ENCODE results near the gene YWHAE.
"Not testable (repeated sequence)": the region's sequence is repeated elsewhere in the genome, so short reads cannot be mapped to it uniquely, and the experiment has no call there.

DNA sequence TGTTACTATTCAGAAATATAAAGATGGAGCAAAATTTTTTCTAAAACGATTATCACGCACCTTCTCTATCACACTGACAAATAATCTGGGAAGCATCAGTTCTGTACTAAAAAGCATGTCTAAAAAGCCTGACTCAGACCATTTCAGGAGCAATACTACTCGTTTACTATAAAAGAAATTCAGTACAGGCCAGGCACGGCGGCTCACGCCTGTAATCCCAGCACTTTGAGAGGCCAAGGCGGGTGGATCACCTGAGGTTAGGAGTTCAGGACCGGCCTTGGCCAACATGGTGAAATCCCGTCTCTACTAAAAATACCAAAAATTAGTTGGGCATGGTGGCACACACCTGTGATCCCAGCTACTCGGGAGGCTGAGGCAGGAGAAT is 21.6 kb downstream of the YWHAE start:
- TF ChIP-seq, protein P1, sequence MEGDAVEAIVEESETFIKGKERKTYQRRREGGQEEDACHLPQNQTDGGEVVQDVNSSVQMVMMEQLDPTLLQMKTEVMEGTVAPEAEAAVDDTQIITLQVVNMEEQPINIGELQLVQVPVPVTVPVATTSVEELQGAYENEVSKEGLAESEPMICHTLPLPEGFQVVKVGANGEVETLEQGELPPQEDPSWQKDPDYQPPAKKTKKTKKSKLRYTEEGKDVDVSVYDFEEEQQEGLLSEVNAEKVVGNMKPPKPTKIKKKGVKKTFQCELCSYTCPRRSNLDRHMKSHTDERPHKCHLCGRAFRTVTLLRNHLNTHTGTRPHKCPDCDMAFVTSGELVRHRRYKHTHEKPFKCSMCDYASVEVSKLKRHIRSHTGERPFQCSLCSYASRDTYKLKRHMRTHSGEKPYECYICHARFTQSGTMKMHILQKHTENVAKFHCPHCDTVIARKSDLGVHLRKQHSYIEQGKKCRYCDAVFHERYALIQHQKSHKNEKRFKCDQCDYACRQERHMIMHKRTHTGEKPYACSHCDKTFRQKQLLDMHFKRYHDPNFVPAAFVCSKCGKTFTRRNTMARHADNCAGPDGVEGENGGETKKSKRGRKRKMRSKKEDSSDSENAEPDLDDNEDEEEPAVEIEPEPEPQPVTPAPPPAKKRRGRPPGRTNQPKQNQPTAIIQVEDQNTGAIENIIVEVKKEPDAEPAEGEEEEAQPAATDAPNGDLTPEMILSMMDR (conservative IDR thresholded peaks at IDR 0.05; ENCODE audit: low read depth, low read length), result not testable (repeated sequence)
- TF ChIP-seq, protein P2, sequence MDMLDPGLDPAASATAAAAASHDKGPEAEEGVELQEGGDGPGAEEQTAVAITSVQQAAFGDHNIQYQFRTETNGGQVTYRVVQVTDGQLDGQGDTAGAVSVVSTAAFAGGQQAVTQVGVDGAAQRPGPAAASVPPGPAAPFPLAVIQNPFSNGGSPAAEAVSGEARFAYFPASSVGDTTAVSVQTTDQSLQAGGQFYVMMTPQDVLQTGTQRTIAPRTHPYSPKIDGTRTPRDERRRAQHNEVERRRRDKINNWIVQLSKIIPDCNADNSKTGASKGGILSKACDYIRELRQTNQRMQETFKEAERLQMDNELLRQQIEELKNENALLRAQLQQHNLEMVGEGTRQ (IDR thresholded peaks at IDR 0.05; ENCODE audit: low read depth, low read length), result not testable (repeated sequence)
- not testable (repeated sequence) for TF ChIP-seq POLR2A, MAFK, CEBPB (IDR thresholded peaks at IDR 0.05; ENCODE audit: low read depth, low read length)
- TF ChIP-seq, protein P3, sequence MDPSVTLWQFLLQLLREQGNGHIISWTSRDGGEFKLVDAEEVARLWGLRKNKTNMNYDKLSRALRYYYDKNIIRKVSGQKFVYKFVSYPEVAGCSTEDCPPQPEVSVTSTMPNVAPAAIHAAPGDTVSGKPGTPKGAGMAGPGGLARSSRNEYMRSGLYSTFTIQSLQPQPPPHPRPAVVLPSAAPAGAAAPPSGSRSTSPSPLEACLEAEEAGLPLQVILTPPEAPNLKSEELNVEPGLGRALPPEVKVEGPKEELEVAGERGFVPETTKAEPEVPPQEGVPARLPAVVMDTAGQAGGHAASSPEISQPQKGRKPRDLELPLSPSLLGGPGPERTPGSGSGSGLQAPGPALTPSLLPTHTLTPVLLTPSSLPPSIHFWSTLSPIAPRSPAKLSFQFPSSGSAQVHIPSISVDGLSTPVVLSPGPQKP (IDR thresholded peaks at IDR 0.05; ENCODE audit: borderline replicate concordance, low read depth, low read length), result not testable (repeated sequence)
